ENCODE data around the gene DNAAF5. TPM values are rescaled to one million over a fixed set of nuclear protein-coding genes. Genes with fewer than 3 reads are reported as not detected.
A peak's percentile ranks its signal among the peaks of the same experiment; 100 is the strongest.

Gene DNAAF5
- total RNA-seq, 4 donors from 2014 or later: 5.6 to 34.3 (median 13.3) TPM

DNA sequence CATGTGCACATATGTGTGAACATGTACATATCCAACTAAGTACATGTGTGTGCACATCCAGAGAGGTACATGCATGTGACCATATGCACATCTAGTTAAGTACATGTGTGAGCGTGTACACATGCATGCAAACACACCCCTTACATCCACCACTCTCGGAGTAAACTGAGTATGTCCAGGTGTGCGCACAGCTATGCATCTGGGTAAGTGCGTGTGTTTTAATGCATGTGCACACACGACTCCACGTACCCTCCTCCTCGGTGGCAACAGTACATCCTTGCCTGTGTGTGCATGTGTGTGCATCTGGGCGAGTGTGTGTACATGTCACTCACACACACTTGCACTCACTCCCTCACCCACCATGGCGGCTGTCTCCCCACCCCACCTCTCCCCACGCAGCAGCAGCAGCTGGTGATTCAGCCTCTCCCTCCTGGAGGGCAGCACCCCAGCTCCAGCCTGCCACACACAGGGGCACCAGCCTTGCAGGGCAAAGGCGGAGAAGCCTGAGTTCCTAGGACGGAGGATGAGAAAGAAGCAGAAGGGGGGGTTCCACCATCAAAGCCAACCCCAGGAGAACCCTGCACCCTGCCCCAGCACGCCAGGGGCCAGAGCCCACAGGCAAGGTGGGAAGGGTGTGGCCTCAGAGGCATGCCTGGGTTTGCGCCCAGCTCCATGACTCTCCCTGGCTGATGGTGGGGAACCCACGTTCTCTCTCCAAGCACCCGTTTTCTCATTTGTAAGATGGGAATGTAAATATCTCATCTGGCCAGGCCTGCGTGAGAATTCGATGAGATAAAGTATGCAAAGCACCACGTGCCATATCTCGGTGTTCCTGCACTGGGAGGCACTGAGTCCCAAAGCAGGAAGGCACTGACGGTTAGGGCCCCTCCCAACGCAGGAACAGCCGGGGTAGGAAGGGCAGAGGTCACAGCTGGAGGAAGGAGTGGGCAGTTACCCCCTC is 27.7 kb upstream of the DNAAF5 start:
- Histone ChIP-seq H3K27me3 (no peaks in the 10 kb centered on the region), H3K4me3 (no peak overlapping the region), H3K9me3 (peaks cover 0 to 6% of the 10 kb centered on the region in 2 donors), H3K36me3 (no peaks in the 10 kb centered on the region), H3K27ac (peak overlapping the region in 1 of 2 donors; percentile 30), H3K4me1 (no peaks in the 10 kb centered on the region)
- intact Hi-C loops (cut with DNase I; ENCODE audit: low total_unique reads): no loop called here
- TF ChIP-seq, protein P1, sequence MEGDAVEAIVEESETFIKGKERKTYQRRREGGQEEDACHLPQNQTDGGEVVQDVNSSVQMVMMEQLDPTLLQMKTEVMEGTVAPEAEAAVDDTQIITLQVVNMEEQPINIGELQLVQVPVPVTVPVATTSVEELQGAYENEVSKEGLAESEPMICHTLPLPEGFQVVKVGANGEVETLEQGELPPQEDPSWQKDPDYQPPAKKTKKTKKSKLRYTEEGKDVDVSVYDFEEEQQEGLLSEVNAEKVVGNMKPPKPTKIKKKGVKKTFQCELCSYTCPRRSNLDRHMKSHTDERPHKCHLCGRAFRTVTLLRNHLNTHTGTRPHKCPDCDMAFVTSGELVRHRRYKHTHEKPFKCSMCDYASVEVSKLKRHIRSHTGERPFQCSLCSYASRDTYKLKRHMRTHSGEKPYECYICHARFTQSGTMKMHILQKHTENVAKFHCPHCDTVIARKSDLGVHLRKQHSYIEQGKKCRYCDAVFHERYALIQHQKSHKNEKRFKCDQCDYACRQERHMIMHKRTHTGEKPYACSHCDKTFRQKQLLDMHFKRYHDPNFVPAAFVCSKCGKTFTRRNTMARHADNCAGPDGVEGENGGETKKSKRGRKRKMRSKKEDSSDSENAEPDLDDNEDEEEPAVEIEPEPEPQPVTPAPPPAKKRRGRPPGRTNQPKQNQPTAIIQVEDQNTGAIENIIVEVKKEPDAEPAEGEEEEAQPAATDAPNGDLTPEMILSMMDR (IDR thresholded peaks at IDR 0.05): no peak
- TF ChIP-seq POLR2A (IDR thresholded peaks at IDR 0.05): no peak
- no peak for DNase-seq

DNA sequence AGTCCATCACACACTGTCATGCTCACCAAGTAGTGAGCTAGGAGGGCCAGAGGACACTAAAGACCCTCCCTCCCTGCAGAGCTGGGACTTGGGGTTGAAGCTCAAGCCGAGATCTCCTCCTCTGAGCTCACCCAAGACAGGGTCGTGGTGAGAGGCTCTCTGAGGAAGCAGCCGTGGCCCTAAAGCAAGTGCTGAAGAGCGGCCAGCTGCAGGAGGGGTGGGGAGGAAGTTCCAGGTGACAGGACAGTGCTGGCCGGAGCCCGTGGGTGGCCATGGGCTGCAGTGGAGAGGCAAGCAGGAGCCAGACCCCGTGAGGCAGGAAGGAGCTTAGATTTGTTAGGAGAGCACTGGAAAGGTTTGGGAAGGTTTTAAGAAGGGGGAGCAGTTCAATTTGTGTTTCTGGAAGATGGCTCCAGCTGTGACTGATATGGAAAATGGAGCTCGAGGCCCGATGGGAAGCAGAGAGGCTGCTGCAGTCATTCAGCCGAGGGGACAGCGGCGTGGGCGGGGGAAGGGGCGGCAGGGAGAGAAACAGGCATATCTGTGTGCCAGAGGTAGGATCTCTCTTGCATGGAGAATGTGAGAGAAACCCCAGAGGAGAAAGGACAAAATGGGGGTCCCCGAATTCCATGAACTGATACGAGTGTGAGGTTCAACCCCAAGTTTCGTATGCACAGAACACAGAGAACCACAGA is 26.9 kb upstream of the DNAAF5 start:
- TF ChIP-seq POLR2A (IDR thresholded peaks at IDR 0.05): no peak
- TF ChIP-seq, protein P1 (IDR thresholded peaks at IDR 0.05): no peak
- DNase-seq: no peak
- H3K27ac ChIP-seq: peak overlapping the region in 1 of 2 donors; percentile 19

DNA sequence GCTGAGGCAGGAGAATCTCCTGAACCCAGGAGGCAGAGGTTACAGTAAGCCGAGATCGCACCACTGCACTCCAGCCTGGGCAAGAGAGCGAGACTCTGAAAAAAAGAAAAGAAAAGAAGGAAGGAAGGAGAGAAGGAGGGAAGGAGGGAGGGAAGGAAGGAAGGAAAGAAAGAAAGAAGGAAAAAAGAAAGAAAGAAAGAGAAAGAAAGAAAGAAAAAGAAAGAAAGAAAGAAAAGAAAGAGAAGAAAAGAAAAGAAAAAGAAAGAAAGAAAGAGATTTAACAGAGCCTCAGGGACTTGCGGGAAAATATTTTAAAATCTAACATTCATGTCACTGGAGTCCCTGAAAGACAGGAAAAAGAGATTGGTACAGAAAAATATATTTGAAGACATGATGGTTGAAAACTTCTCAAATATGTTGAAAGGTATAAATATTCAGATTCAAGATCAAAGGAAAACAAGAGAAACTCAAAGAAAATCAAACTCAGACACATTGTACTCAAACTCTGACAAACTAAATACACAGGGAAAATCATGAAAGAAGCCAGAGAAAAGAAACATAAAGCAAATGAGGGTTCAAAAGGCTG is 25.3 kb upstream of the DNAAF5 start:
- H3K27me3 ChIP-seq: no peaks in the 10 kb centered on the region
- intact Hi-C loops (cut with DNase I; ENCODE audit: low total_unique reads): no loop called here
- no peak for DNase-seq
- H3K4me1 ChIP-seq: no peaks in the 10 kb centered on the region
- no peak overlapping the region for H3K27ac ChIP-seq
- no peaks in the 10 kb centered on the region for H3K36me3 ChIP-seq
- peaks cover 0 to 6% of the 10 kb centered on the region in 2 donors for H3K9me3 ChIP-seq
- no peak overlapping the region for H3K4me3 ChIP-seq
- TF ChIP-seq, protein P1 (IDR thresholded peaks at IDR 0.05): no peak
- no peak for TF ChIP-seq POLR2A (IDR thresholded peaks at IDR 0.05)

More for the DNA sequence above, 26.9 kb upstream of the DNAAF5 start:
- no peaks in the 10 kb centered on the region for H3K36me3 ChIP-seq
- H3K9me3 ChIP-seq: peaks cover 0 to 6% of the 10 kb centered on the region in 2 donors
- no peaks in the 10 kb centered on the region for H3K27me3 ChIP-seq
- intact Hi-C loops (cut with DNase I; ENCODE audit: low total_unique reads): no loop called here
- no peaks in the 10 kb centered on the region for H3K4me1 ChIP-seq
- no peak overlapping the region for H3K4me3 ChIP-seq

DNA sequence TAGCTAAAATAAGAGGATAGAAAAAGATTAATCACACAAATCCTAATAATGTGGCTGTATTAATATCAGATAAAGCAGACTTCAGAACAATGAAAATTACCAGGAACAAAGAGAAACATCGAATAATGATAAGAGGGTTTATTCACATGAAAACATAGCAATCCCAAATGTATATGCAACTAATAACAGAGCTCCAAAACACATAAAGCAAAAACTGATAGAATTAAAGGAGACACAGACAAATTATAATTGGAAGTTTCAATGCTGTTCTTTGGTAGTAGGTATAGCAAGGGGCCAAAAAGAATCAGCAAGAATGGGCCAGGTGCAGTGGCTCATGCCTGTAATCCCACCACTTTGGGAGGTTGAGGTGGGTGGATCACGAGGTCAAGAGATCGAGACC is 23.4 kb upstream of the DNAAF5 start:
- Histone ChIP-seq H3K27me3 (no peaks in the 10 kb centered on the region), H3K4me1 (no peaks in the 10 kb centered on the region), H3K9me3 (peaks cover 0 to 6% of the 10 kb centered on the region in 2 donors), H3K27ac (no peak overlapping the region), H3K36me3 (no peaks in the 10 kb centered on the region), H3K4me3 (no peak overlapping the region)
- intact Hi-C loops (cut with DNase I; ENCODE audit: low total_unique reads): no loop called here
- no peak for DNase-seq
- TF ChIP-seq, protein P1 (IDR thresholded peaks at IDR 0.05): no peak
- no peak for TF ChIP-seq POLR2A (IDR thresholded peaks at IDR 0.05)

All from uterus (tissue), 4 donors.